Measurements from ENCODE around the gene BRMS1L.

BRMS1L gene

DNA sequence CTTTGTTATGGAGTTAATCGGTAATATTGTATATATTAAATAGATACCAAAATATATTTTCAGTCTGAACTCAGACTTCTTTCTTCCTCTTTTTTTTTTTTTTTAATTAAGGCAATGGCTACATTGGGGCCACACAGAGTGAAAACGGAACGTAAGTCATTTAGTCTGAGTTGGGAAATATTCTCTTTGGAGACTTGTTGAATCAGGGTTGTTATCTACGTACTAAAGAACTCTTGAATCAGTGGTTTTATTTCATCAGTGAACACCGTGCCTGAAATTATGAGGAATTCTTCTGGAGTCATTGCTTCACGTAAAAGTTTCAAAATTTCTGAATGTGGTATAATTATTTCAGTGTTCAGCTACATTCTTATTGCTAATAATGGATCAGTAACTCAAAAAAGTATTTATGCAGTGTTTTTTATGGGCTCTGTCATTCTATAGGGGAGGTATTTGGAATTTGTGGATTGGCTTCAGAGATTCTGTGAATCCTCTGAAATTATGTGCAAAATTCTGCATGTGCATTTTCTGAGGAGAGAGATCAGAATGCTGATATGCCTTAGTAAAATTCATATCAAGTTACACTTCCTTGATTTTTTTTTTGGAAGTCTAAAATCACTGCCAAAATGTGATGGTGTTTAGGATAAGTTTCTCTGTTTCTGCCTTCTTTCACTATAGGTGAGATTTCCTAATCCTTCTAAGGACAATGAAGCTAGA lies 39.6 kb downstream of the BRMS1L start:
- no peak overlapping the region for H3K4me3 ChIP-seq (ENCODE audit: low read depth, low read length)

DNA sequence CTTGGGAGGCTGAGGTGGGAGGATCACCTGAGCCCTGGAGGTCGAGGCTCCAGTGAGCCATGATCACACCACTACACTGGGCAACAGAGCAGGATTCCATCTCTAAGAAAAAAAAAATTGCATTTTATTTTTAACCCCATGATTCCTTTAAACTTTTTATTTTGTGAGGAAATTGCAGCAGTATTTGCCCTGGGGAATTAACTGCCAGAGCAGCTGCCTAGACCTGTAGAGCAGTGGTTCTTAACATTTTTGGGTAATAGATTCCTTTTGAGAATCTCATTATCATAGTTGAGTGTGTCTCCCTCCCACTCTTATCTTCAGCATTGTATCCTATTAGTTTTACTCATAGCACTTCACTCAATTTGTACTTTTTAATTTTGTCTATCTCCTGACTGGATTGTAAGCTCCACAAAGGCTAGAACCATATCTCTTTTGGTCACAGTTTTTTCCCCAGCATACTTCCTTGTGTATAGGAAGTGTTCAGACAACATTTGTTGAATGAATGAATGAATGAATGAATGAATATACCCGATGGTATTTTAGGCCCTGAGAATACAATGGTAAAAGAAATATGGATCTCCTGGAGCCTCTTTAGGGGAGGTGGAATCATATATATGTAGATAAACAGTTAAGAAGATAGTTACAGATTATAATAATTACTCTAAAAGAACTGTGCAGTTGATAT lies 40.6 kb downstream of the BRMS1L start:
- no peak overlapping the region for H3K4me3 ChIP-seq (ENCODE audit: low read depth, low read length)

GRCh38 chr14:35867280-35867629 lies 41.1 kb downstream of the BRMS1L start:
- no peak overlapping the region for H3K4me3 ChIP-seq (ENCODE audit: low read depth, low read length)

- H3K4me3 ChIP-seq (ENCODE audit: low read depth, low read length): no peak overlapping the region
These were observed 49.2 kb downstream of the BRMS1L start for GRCh38 chr14:35875296-35875695.

DNA sequence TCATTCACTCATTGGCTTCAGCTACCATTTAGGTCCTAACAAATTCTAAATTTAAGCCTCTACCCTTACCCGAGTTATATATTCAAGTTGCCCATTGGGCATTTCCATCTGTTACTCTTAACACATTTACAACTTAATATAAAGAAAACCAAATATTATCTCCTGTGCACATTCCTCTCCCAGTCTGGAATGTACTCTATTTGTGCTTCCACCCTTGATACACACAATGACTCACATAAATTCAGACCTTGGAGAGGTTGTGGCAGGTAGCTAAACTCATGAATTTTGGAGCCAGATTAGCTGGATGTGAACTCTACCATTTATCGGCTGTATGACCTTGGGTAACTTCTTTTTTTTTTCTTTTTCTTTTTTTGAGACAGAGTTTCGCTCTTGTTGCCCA lies 51.1 kb downstream of the BRMS1L start:
- H3K4me3 ChIP-seq (ENCODE audit: low read depth, low read length): no peak overlapping the region

GRCh38 chr14:35878272-35879150 lies 52.4 kb downstream of the BRMS1L start:
- H3K4me3 ChIP-seq (ENCODE audit: low read depth, low read length): no peak overlapping the region

DNA sequence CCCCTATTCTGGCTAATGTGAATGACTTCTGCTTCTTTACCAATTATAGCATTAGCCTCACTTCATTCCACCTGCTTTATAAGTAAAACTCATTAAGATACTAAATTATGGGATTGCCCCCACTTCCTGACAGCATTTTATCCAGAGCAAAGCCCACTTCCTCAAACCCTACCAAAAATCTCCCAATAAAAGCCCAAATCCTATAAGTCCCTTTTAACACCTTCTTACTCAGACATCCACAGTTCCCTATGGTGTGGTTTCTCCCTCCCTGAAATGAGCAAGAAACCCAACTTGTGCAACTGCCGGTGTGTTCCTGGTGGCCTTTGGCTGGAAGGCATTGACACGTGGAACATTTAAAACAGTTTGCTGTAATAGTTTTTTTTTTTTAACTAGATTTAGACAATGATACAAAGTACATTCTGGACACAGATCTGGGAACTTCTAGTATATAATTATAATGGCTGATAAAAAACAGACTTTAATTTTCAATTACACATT lies 53.1 kb downstream of the BRMS1L start:
- no peak overlapping the region for H3K4me3 ChIP-seq (ENCODE audit: low read depth, low read length)

DNA sequence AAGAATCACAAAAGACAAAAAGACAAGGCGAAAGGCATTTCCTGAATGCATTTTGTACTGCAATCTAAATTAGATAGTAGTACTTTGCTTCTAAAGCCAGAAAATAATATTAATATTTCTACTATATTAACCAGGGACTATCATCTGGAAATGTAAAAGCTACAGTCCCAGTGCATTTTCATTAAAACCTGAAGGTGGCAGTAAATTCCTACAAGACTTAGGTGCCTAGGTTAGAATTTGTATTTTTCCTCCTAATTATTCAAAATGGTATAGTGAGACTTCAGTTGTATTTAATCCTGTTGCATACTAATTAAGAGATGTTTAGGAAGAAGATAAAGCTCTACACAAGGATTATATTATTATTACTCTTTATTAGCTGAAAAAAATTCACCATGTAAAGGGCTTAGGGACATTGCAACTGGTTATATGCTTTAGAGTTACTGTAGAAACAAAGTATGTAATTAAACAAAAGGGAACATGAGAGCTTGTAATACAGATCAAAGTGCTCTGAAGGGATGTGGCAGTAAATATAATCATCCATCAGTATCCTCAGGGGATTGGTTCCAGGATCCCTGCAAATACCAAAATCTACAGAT lies 53.6 kb downstream of the BRMS1L start:
- H3K4me3 ChIP-seq (ENCODE audit: low read depth, low read length): no peak overlapping the region

- no peak overlapping the region for H3K4me3 ChIP-seq (ENCODE audit: low read depth, low read length)
These were observed 55.1 kb downstream of the BRMS1L start for GRCh38 chr14:35881280-35881679.

GRCh38 chr14:35883677-35884293 lies 57.6 kb downstream of the BRMS1L start:
- H3K4me3 ChIP-seq (ENCODE audit: low read depth, low read length): no peak overlapping the region

- no peak overlapping the region for H3K4me3 ChIP-seq (ENCODE audit: low read depth, low read length)
These were observed 64.2 kb downstream of the BRMS1L start for GRCh38 chr14:35890308-35890707.

GRCh38 chr14:35895256-35895655 lies 69.1 kb downstream of the BRMS1L start:
- H3K4me3 ChIP-seq (ENCODE audit: low read depth, low read length): no peak overlapping the region

GRCh38 chr14:35897616-35898111 lies 71.5 kb downstream of the BRMS1L start:
- H3K4me3 ChIP-seq (ENCODE audit: low read depth, low read length): no peak overlapping the region

DNA sequence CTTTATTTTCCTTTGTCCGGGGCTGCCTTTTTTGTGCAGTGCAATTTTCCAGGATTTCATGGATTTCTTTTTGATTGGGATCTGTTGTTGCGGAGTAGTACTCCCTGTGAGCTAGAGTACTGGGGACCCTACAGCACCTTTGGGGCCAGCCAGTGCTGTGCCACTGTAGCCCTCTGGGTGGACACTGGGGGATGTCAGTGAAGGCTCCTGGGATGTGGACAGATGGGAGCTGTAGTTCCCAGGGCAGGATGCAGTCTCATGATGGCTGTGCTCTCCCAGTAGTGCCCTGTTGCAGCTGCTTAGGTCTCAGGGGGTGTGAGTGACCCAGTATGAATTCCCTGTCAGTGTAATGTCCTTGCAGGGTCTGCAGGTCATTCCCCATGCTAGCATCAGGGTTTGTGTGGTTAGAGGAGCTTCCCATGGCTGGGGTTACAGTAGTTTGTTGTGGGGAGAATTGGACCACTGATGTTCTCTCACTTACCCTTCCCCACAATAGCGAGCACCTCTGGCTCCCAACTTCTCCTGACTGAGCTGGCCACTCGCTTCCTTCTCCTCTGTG lies 72.2 kb downstream of the BRMS1L start:
- no peak overlapping the region for H3K4me3 ChIP-seq (ENCODE audit: low read depth, low read length)

GRCh38 chr14:35900741-35901140 lies 74.6 kb downstream of the BRMS1L start:
- no peak overlapping the region for H3K4me3 ChIP-seq (ENCODE audit: low read depth, low read length)

DNA sequence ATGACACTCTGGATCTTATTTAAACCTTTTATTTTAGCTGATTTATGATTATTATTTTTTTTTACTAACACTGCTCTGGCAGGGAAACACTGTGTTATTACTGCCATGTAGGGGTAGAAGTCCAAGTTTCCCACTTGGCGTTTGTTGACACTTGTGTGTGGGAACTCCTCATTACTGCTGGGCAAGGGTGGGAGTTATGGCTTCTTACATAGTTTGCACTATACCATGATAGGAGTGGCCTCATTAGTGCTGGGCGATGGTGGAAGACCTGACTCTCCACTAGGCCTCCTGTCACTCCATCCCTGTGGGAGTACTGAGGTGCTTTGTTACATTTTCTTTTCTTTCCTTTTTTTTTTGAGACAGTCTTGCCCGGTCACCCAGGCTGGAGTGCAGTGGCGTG lies 83.5 kb downstream of the BRMS1L start:
- H3K4me3 ChIP-seq (ENCODE audit: low read depth, low read length): no peak overlapping the region

GRCh38 chr14:35910191-35910590 lies 84.1 kb downstream of the BRMS1L start:
- H3K4me3 ChIP-seq (ENCODE audit: low read depth, low read length): no peak overlapping the region

DNA sequence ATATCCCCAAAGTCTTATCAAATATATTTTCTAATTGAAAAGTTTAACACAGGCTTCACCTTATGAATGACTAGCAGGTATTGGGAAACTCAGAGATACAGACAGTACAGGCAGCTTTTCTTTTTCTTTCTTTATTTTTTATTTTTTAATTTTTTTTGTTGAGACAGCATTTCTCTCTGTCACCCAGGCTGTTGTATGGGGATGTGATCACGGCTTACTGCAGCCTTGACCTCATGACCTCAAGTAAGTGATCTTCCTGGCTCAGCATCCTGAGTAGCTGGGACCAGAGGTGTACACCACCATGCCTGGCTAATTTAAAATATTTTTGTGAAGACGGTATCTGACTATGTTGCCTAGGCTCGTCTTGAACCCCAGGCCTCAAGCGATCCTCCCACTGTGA lies 85.0 kb downstream of the BRMS1L start:
- H3K4me3 ChIP-seq (ENCODE audit: low read depth, low read length): no peak overlapping the region

GRCh38 chr14:35915185-35915584 lies 89.0 kb downstream of the BRMS1L start:
- H3K4me3 ChIP-seq (ENCODE audit: low read depth, low read length): no peak overlapping the region

GRCh38 chr14:35915775-35916174 lies 89.6 kb downstream of the BRMS1L start:
- no peak overlapping the region for H3K4me3 ChIP-seq (ENCODE audit: low read depth, low read length)

Measured in iPS-11a (cell line).